ENCODE data around the gene COL23A1.
"Not testable (repeated sequence)": the region's sequence is repeated elsewhere in the genome, so short reads cannot be mapped to it uniquely, and the experiment has no call there.

COL23A1 gene

GRCh38 chr5:178499352-178499751, 90.8 kb downstream of the COL23A1 start:
- DNase-seq, result no peak

GRCh38 chr5:178496642-178497041, 93.6 kb downstream of the COL23A1 start:
- DNase-seq, result no peak

- no peak for DNase-seq
These were observed 94.0 kb downstream of the COL23A1 start for GRCh38 chr5:178496214-178496613.

GRCh38 chr5:178495706-178496105, 94.5 kb downstream of the COL23A1 start:
- no peak for DNase-seq

GRCh38 chr5:178492278-178492677, 97.9 kb downstream of the COL23A1 start:
- DNase-seq, result no peak

GRCh38 chr5:178490935-178491652, 99.1 kb downstream of the COL23A1 start:
- no peak for DNase-seq

- DNase-seq, result no peak
These were observed 100.8 kb downstream of the COL23A1 start for GRCh38 chr5:178489271-178489976.

GRCh38 chr5:178488696-178489095, 101.5 kb downstream of the COL23A1 start:
- no peak for DNase-seq

GRCh38 chr5:178487911-178488600, 102.1 kb downstream of the COL23A1 start:
- no peak for DNase-seq

- DNase-seq, result not testable (repeated sequence)
These were observed 103.2 kb downstream of the COL23A1 start for GRCh38 chr5:178486878-178487512.

- DNase-seq, result no peak
These were observed 104.0 kb downstream of the COL23A1 start for GRCh38 chr5:178486239-178486641.

GRCh38 chr5:178483620-178484019, 106.6 kb downstream of the COL23A1 start:
- DNase-seq, result peak; percentile 60

GRCh38 chr5:178479261-178479660, 110.9 kb downstream of the COL23A1 start:
- DNase-seq, result no peak

- DNase-seq, result no peak
These were observed 111.8 kb downstream of the COL23A1 start for GRCh38 chr5:178478370-178478769.

GRCh38 chr5:178477802-178478201, 112.4 kb downstream of the COL23A1 start:
- no peak for DNase-seq

- no peak for DNase-seq
These were observed 113.0 kb downstream of the COL23A1 start for GRCh38 chr5:178476972-178477754.

- no peak for DNase-seq
These were observed 113.7 kb downstream of the COL23A1 start for GRCh38 chr5:178476531-178476930.

GRCh38 chr5:178475422-178475821, 114.8 kb downstream of the COL23A1 start:
- no peak for DNase-seq

- no peak for DNase-seq
These were observed 115.5 kb downstream of the COL23A1 start for GRCh38 chr5:178474562-178475184.

- no peak for DNase-seq
These were observed 116.3 kb downstream of the COL23A1 start for GRCh38 chr5:178473854-178474253.

- no peak for DNase-seq
These were observed 118.1 kb downstream of the COL23A1 start for GRCh38 chr5:178472138-178472537.

GRCh38 chr5:178471711-178472110, 118.5 kb downstream of the COL23A1 start:
- DNase-seq, result no peak
